HEK293 (cell line): Measurements from ENCODE around the gene AP3D1.

Source experiments
- HOXC10 ChIP-seq: sonication (generic); formaldehyde crosslinking; IDR thresholded peaks from 2 replicates; pipeline ENCODE4 v1.8.1; 2023; ENCODE audit warnings: mild to moderate bottlenecking, missing genetic modification reagents
- SP2 ChIP-seq: fragments of 450-650 bp; formaldehyde crosslinking; IDR thresholded peaks from 2 replicates; pipeline ENCODE4 v1.5.1; 2016; ENCODE audit warnings: missing biosample characterization, missing genetic modification characterization
- ZFHX2 ChIP-seq: fragments of 450-650 bp; formaldehyde crosslinking; conservative IDR thresholded peaks from 2 replicates; pipeline ENCODE4 v1.5.1; 2016; ENCODE audit warnings: missing biosample characterization, missing genetic modification characterization
- ZNF10 ChIP-seq: fragments of 450-650 bp; formaldehyde crosslinking; IDR thresholded peaks from 2 replicates; pipeline ENCODE4 v1.5.1; 2017; ENCODE audit warnings: missing biosample characterization, missing genetic modification characterization
- ZNF292 ChIP-seq: fragments of 450-650 bp; formaldehyde crosslinking; IDR thresholded peaks from 2 replicates; pipeline ENCODE4 v1.5.1; 2016; ENCODE audit warnings: low read depth, missing biosample characterization, missing genetic modification characterization, borderline replicate concordance
- TF ChIP-seq, protein P1 (sequence below): fragments of 450-650 bp; formaldehyde crosslinking; IDR thresholded peaks from 2 replicates; pipeline ENCODE4 v1.5.1; 2016; ENCODE audit warnings: missing biosample characterization, missing genetic modification characterization
- TF ChIP-seq, protein P2 (sequence below): fragments of 450-650 bp; formaldehyde crosslinking; IDR thresholded peaks from 2 replicates; pipeline ENCODE4 v1.5.1; 2016; ENCODE audit warnings: missing biosample characterization, missing genetic modification characterization

DNA sequence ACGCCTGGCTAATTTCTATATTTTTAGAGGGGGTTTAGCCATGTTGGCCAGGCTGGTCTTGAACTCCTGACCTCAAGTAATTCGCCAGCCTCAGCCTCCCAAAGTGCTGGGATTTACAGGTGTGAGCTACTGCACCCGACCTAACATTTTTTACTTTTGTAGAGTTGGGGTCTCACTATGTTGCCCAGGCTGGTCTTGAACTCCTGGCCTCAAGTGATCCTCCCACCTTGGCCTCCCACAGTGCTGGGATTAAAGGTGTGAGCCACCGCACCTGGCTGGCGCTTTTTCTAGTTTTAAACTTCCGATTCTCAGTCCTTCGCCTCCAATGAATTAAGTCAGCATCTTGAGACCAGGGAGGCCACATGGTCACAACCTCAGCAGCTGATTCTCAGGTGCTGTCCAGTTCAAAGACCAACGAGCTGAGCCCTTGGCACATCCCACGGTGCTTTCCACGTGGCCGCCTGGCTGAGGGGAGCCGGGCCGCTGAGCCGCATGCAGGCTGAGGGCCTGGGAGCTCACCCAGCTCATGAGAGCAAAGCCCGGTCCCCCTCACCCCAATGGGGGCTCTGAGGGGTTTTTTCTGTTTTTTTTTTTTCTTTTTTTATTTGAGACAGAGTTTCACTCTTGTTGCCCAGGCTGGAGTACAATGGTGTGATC lies 9.1 kb downstream of the AP3D1 start:
- TF ChIP-seq HOXC10 (CRISPR knock-in tag) = no peak
- no peak for TF ChIP-seq ZNF292 (tag by site-specific recombination)
- TF ChIP-seq, protein P1, sequence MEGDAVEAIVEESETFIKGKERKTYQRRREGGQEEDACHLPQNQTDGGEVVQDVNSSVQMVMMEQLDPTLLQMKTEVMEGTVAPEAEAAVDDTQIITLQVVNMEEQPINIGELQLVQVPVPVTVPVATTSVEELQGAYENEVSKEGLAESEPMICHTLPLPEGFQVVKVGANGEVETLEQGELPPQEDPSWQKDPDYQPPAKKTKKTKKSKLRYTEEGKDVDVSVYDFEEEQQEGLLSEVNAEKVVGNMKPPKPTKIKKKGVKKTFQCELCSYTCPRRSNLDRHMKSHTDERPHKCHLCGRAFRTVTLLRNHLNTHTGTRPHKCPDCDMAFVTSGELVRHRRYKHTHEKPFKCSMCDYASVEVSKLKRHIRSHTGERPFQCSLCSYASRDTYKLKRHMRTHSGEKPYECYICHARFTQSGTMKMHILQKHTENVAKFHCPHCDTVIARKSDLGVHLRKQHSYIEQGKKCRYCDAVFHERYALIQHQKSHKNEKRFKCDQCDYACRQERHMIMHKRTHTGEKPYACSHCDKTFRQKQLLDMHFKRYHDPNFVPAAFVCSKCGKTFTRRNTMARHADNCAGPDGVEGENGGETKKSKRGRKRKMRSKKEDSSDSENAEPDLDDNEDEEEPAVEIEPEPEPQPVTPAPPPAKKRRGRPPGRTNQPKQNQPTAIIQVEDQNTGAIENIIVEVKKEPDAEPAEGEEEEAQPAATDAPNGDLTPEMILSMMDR (tag by site-specific recombination) = no peak
- TF ChIP-seq, protein P2, sequence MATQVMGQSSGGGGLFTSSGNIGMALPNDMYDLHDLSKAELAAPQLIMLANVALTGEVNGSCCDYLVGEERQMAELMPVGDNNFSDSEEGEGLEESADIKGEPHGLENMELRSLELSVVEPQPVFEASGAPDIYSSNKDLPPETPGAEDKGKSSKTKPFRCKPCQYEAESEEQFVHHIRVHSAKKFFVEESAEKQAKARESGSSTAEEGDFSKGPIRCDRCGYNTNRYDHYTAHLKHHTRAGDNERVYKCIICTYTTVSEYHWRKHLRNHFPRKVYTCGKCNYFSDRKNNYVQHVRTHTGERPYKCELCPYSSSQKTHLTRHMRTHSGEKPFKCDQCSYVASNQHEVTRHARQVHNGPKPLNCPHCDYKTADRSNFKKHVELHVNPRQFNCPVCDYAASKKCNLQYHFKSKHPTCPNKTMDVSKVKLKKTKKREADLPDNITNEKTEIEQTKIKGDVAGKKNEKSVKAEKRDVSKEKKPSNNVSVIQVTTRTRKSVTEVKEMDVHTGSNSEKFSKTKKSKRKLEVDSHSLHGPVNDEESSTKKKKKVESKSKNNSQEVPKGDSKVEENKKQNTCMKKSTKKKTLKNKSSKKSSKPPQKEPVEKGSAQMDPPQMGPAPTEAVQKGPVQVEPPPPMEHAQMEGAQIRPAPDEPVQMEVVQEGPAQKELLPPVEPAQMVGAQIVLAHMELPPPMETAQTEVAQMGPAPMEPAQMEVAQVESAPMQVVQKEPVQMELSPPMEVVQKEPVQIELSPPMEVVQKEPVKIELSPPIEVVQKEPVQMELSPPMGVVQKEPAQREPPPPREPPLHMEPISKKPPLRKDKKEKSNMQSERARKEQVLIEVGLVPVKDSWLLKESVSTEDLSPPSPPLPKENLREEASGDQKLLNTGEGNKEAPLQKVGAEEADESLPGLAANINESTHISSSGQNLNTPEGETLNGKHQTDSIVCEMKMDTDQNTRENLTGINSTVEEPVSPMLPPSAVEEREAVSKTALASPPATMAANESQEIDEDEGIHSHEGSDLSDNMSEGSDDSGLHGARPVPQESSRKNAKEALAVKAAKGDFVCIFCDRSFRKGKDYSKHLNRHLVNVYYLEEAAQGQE (tag by site-specific recombination) = no peak
- TF ChIP-seq ZNF10 (tag by site-specific recombination) = no peak
- TF ChIP-seq SP2 (tag by site-specific recombination) = no peak
- no peak for TF ChIP-seq ZFHX2
